Esophagus mucosa (tissue), 1 donor: Measurements from ENCODE around the gene DDX1. TPM values are rescaled to one million over a fixed set of nuclear protein-coding genes. Genes with fewer than 3 reads are reported as not detected.

Experiments used
- ATAC-seq: fragments of 200-7000 bp; cut with Tn5 transposase; one replicate; pipeline ENCODE4 v1.9.1; 2020
- total RNA-seq: library from RNA; stranded (reverse); gene quantifications from one replicate; pipeline ENCODE4 v1.2.4, GENCODE V29; 2023
- donor health status: DM: yes; HTN: yes; CAD: no.

The DDX1 gene
- total RNA-seq, 1 donor from 2014 or later = 63.5 TPM

GRCh38 chr2:15664273-15665066, 72.8 kb downstream of the DDX1 start:
- ATAC-seq = no peak

- no peak for ATAC-seq
These were observed 73.6 kb downstream of the DDX1 start for GRCh38 chr2:15665067-15665942.

- no peak for ATAC-seq
These were observed 74.3 kb downstream of the DDX1 start for GRCh38 chr2:15665943-15666460.

DNA sequence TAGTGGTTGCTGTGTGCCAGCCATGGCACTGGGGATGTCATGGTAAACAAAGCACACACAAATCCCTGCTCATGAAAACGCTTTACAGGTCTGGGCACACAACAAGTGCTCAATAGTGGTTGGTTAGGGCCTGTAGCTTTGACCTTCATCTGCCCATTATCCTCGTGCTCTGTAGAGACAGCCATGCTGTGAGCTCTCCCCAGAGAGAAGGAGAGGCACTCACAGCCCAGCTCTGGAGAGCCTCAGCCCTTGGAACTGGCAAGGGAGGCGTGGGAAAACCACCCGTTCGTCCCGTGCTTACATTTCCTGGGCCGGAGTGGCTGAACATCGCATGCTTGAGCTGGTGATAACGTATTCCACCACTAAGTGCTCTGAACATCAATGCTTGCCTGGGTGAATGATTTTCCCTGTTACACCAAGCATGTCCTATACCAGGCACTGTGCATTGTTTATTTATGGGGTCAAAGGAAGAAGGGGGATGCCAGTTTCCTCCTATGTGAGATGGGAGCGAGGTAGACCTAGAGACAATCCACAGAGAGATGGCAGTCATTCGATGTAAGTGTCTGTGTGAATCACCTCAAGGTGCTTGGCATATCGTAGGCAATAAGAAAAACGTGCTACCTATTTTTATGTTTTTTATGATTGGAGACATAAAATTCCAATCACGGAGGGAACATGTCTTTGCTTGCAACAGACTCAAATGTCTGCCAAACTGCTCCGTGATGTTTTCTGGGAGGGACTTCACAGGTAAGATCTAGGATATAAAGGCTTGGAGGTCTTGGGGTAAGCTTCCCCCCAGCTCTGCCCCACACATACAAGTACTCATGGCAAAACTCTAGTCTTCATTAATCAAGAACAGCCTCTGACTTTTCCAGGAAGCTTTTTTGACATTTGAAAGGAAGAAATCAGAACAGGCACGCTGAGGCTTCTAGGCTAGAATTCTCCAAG, 75.5 kb downstream of the DDX1 start:
- no peak for ATAC-seq

DNA sequence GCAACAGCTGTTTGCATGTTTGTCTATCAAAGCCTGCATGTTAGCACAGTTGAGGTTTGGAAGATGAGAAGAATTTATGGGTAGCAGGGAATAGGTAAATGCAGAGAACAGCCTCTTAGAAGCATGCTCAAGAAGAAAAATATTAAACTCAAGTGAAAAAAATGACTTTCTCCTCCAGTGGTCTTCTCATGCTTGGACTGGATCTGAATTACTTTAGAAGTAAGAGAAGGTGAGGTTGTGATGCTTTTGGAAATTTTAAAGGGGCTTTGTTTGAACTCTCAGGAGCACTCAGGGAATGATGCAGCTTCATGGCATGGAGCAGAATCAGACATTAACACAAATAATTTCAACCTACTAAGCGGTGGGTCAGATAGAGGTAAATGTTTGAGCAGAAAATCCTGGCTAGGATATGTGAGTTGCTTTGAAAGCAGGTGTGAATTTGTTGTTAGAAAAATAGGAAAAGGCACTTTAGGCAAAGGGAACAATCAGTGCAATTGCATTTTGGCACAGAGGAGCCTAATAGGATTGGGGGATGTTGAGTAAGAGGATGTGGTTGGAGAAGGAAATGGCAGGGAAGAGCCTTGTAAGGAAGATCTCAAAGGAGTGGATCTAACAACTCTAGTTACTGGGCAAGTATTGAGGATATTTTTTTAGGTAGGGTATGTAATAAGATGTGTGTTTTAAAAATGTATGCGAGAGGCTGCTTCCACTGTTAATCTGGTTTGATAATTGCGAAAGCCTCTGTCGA, 76.3 kb downstream of the DDX1 start:
- no peak for ATAC-seq

- no peak for ATAC-seq
These were observed 77.1 kb downstream of the DDX1 start for GRCh38 chr2:15668611-15669305.

GRCh38 chr2:15669375-15669910, 77.8 kb downstream of the DDX1 start:
- ATAC-seq = no peak

DNA sequence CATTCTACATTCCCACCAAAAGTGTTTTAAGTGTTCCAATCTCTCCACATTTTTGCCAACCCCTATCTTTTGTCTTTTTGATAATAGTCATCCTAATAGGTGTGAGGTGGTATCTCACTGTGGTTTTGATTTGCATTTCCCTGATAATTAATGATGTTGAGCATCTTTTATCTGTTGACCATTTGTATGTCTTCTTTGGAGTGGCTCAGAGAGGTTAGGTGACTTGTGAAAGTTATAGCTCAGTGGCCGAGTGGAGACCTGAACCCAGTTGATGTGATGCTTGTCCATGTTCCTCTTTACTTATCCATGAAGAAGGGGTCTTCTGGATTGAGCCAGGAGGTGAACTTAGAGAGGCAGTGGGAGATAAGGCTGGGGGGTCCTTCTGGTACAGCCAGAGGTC, 78.8 kb downstream of the DDX1 start:
- ATAC-seq = no peak

GRCh38 chr2:15670981-15671380, 79.3 kb downstream of the DDX1 start:
- ATAC-seq = no peak

DNA sequence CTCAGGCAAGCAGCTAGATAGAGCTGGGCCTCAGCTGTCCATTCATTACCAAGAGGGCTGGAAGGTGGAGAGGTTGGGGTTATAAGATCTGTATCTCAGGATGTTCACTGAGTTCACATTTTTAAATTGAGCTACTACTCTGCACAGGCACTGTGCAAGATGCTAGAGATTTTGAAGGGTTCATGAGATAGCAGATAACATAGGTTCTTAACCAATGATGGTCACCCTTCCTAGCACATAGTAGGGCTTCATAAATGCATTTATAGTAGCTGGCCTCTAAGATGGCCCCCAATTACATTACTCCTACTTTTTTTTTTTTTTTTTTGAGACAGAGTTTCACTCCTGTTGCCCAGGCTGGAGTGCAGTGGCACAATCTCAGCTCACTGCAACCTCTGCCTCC, 79.7 kb downstream of the DDX1 start:
- ATAC-seq = no peak

DNA sequence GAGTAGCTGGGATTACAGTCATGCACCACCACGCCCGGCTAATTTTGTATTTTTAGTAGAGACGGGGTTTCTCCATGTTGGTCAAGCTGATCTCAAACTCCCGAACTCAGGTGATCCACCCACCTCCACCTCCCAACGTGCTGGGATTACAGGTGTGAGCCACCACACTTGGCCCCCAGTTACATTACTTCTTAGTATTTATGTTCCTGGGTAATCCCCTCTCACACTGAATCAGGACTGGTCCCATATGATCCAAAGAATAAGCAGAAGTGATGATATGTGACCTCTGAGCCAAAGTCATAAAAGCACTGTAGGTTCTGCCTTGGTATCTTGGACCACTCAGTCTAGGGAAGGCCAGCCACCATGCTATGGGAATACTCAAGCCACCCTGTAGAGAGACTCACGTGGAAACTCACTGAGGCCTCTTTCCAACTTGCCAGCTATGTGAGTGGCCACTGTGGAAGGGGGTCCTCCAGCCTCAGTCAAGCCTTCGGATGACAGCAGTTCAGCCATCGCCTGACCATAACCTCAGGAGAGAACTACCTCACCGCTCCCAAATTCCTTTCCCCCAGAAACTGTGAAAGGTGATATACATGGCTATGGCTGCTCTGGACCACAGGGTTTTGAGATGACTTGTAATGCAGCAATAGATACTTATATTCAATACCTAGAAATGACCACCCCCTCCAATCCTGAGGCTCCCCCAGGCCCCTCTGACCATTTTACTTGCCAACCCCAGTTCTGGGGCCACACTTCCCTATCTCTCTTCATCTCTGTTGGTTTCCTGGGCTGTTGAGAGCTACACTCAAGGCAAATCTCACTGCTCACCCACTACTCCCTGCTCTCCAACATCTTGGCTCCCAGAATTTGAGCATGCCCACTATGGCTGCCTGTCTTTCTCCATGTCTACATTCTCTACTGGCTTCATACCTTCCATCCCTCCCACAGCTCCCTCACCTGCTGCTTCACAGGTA, 80.5 kb downstream of the DDX1 start:
- ATAC-seq = no peak

- no peak for ATAC-seq
These were observed 81.6 kb downstream of the DDX1 start for GRCh38 chr2:15672961-15673918.

- peak; percentile 47 for ATAC-seq
These were observed 82.4 kb downstream of the DDX1 start for GRCh38 chr2:15673919-15674636.

DNA sequence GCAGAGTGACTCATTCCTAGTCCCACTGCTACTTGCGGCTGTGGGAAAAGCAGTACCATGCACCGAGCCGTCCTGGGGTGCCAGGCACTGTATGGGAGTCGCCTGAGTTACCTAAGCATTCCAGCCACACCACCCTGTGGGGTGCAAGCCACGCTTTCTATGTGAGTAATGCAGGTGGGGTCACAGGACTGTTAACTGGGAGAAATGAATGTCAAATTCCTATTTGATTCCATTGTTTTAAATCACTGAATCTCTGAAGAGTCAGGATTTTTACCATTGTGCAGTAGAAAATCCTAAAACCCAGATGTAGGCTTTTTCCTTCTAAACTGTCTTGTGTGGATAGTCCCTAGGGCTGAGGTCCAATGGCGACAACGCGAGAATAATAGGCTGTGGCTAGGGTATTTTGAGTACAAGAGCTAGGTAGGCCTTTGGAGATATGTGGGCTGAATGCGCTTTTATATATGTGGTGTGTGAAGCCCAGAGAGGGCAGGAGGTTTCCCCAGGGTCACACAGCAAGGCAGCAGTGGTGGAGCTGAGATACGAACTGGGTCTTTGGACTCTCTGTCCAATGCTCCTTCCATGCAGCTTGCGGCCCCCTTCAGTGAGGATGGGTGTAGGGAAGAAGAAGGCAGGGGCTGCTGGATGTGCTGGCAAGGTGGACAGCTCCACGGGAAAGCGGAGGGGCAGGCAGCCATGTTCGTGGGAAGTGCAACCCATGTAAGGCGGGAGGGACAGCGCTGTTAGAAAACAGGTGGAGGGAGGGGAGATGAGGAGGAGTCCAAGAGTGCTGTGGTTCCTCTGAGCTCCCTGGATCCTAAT, 83.2 kb downstream of the DDX1 start:
- peak; percentile 90 for ATAC-seq

DNA sequence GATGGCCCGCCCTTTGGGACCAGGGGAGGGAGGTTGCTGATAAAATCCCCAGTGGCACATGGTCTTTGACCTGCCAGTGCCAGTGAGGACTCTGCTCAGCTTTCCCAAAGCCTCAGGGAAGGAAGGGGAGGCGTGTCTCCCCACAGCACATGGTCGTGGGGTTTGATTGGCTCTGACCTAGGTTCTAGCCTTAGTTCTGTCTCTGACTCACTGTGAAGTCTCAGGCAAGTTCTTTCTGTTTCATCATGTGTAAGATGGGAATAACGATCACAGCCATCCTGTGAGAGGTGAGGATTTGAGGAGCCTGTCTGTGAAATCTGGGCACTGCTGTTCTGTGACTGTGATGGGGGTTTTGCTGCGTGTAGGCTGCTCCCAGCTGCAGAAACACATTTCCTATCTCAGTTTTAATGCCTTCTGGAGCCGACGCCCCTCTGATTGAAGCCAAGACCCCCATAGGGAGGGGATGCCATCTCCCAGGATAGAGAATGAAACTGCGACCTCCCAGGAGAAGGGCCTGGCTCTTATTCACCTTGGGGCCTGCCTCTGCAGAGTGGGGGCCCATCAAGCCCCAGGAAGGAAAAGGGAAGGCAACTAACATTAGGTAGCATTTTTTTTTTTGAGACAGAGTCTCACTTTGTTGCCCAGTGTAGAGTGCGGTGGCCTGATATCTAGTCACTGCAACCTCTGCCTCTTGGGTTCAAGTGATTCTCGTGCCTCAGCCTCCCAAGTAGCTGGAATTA, 84.0 kb downstream of the DDX1 start:
- ATAC-seq = peak; percentile 64
